H1 (cell line): ENCODE results near the gene TSHZ2. TPM values are rescaled to one million over a fixed set of nuclear protein-coding genes. Genes with fewer than 3 reads are reported as not detected.

Experiments
- CTCF ChIA-PET: fragments of 300-600 bp; sonication (Branson Sonifier 250); formaldehyde crosslinking; loops from one replicate; lab custom pipeline; 2021; ENCODE audit not compliant: partially characterized antibody; lab: Charles Lee
- POLR2A ChIA-PET: fragments of 300-600 bp; sonication (Branson Sonifier 250); formaldehyde crosslinking; loops from one replicate; lab custom pipeline; 2021; ENCODE audit warnings: inconsistent platforms; ENCODE audit not compliant: partially characterized antibody; lab: Charles Lee
- DNase-seq, 2 experiments: peaks; one replicate each; pipeline versions ENCODE4 v3.0.0 to v3.0.0-alpha.2; 2010 to 2022; ENCODE audit warnings: low spot score in 2 of 2, low read depth in 1 of 2, mixed read lengths in 1 of 2
- FAIRE-seq: peaks from 2 replicates; lab custom pipeline; 2011; peaks lifted over from hg19 to GRCh38; lab: Jason Lieb, UNC
- H2AFZ ChIP-seq: 2 replicates; pipeline ENCODE4 v1.8.1; 2012; ENCODE audit warnings: low read length, inconsistent platforms
- H2AK5ac ChIP-seq: 2 replicates; pipeline ENCODE4 v1.6.1; 2013; ENCODE audit warnings: low read depth, low read length
- H2BK120ac ChIP-seq: replicated peaks from 2 replicates; pipeline ENCODE3; 2013; ENCODE audit warnings: low read depth, low read length, inconsistent platforms
- H2BK12ac ChIP-seq: 2 replicates; pipeline ENCODE4 v1.6.1; 2013; ENCODE audit warnings: low read depth, low read length
- H2BK15ac ChIP-seq: 2 replicates; pipeline ENCODE4 v1.6.1; 2013; ENCODE audit warnings: low read length
- H2BK20ac ChIP-seq: 2 replicates; pipeline ENCODE4 v1.6.1; 2013; ENCODE audit warnings: low read length
- H2BK5ac ChIP-seq: 2 replicates; pipeline ENCODE4 v1.6.1; 2013; ENCODE audit warnings: low read depth, low read length
- H3K14ac ChIP-seq: 2 replicates; pipeline ENCODE4 v1.6.1; 2013; ENCODE audit warnings: inconsistent platforms; ENCODE audit not compliant: insufficient read length
- H3K18ac ChIP-seq: 2 replicates; pipeline ENCODE4 v1.6.1; 2013; ENCODE audit warnings: low read length; ENCODE audit errors: extremely low read depth
- H3K23ac ChIP-seq: 2 replicates; pipeline ENCODE4 v1.6.1; 2013; ENCODE audit warnings: inconsistent platforms; ENCODE audit not compliant: insufficient read length
- H3K23me2 ChIP-seq: 2 replicates; pipeline ENCODE4 v1.6.1; 2013; ENCODE audit warnings: low read depth, low read length
- H3K27ac ChIP-seq: 2 replicates; pipeline ENCODE4 v1.6.1; 2011; ENCODE audit warnings: low read depth, low read length, inconsistent platforms
- H3K27me3 ChIP-seq, 4 experiments: replicated peaks in 1 of 4; 1 replicate in 1 of 4; 2 replicates in 3 of 4; pipeline versions ENCODE4 v1.6.1 to v1.8.1; 2011 to 2013; ENCODE audit warnings: low read length in 3 of 4, mild to moderate bottlenecking in 3 of 4, inconsistent platforms in 2 of 4, mixed read lengths in 2 of 4, moderate library complexity in 1 of 4; ENCODE audit not compliant: control insufficient read depth in 3 of 4, insufficient read depth in 3 of 4; ENCODE audit errors: extremely low read depth in 1 of 4
- H3K36me3 ChIP-seq, 4 experiments: 2 replicates each; pipeline versions ENCODE4 v1.6.1 to v1.8.1; 2011 to 2013; ENCODE audit warnings: mild to moderate bottlenecking in 4 of 4, low read length in 3 of 4, moderate library complexity in 2 of 4, control low read depth in 1 of 4, inconsistent platforms in 1 of 4; ENCODE audit not compliant: insufficient read depth in 4 of 4, control insufficient read depth in 2 of 4
- H3K4ac ChIP-seq: replicated peaks from 2 replicates; pipeline ENCODE3; 2013; ENCODE audit warnings: low read length, low read depth, mixed read lengths, inconsistent platforms; ENCODE audit not compliant: insufficient read length
- H3K4me1 ChIP-seq, 4 experiments: replicated peaks in 1 of 4; 1 replicate in 1 of 4; 2 replicates in 3 of 4; pipeline versions ENCODE4 v1.6.1 to v1.8.1; 2011 to 2013; ENCODE audit warnings: low read length in 3 of 4, inconsistent platforms in 2 of 4, mixed read lengths in 1 of 4; ENCODE audit not compliant: insufficient read depth in 4 of 4, control insufficient read depth in 3 of 4
- H3K4me2 ChIP-seq, 2 experiments: 2 replicates each; pipeline versions ENCODE4 v1.6.1 to v1.8.1; 2011 to 2013; ENCODE audit warnings: low read depth in 2 of 2, low read length in 2 of 2, control low read depth in 1 of 2, inconsistent platforms in 1 of 2, mild to moderate bottlenecking in 1 of 2; ENCODE audit not compliant: insufficient read depth in 1 of 2
- H3K4me3 ChIP-seq, 4 experiments: fragments of 200-600, 300-600 bp in 1 of 4; sonication (generic), shearing (Covaris generic), sonication (Bioruptor Twin) in 1 of 4; 2 replicates each; pipeline versions ENCODE4 v1.5.1 to v1.8.1; 2011 to 2016; ENCODE audit warnings: low read length in 4 of 4, low read depth in 3 of 4, control low read depth in 2 of 4, inconsistent platforms in 2 of 4, mild to moderate bottlenecking in 2 of 4, mixed read lengths in 1 of 4, moderate library complexity in 1 of 4; ENCODE audit not compliant: insufficient read depth in 2 of 4; ENCODE audit errors: extremely low read depth in 1 of 4
- H3K56ac ChIP-seq: replicated peaks from 2 replicates; pipeline ENCODE3; 2013; ENCODE audit warnings: low read depth, mild to moderate bottlenecking, mixed read lengths, low read length, inconsistent platforms; ENCODE audit not compliant: insufficient read length
- H3K79me1 ChIP-seq: 2 replicates; pipeline ENCODE4 v1.6.1; 2013; ENCODE audit warnings: low read depth, low read length, control low read depth
- H3K79me2 ChIP-seq, 2 experiments: 2 replicates each; pipeline versions ENCODE4 v1.6.1 to v1.8.1; 2012 to 2013; ENCODE audit warnings: low read length in 2 of 2, mild to moderate bottlenecking in 2 of 2, inconsistent platforms in 1 of 2; ENCODE audit not compliant: insufficient read depth in 2 of 2, control insufficient read depth in 1 of 2
- H3K9ac ChIP-seq, 4 experiments: replicated peaks in 1 of 4; 1 replicate in 1 of 4; 2 replicates in 3 of 4; pipeline versions ENCODE4 v1.6.1 to v1.8.1; 2011 to 2013; ENCODE audit warnings: low read depth in 3 of 4, low read length in 3 of 4, control low read depth in 2 of 4, mild to moderate bottlenecking in 2 of 4, moderate library complexity in 2 of 4, inconsistent platforms in 1 of 4; ENCODE audit errors: extremely low read depth in 1 of 4
- H3K9me3 ChIP-seq, 2 experiments: 2 replicates each; pipeline versions ENCODE4 v1.6.1 to v1.8.1; 2012 to 2013; ENCODE audit warnings: mild to moderate bottlenecking in 2 of 2, moderate library complexity in 2 of 2, control low read depth in 1 of 2, inconsistent platforms in 1 of 2, low read depth in 1 of 2, low read length in 1 of 2, mixed read lengths in 1 of 2; ENCODE audit not compliant: insufficient read depth in 2 of 2
- H4K20me1 ChIP-seq, 2 experiments: replicated peaks in 1 of 2; 2 replicates each; pipeline versions ENCODE3 to v1.8.1; 2011 to 2013; ENCODE audit warnings: inconsistent platforms in 2 of 2, low read length in 2 of 2, mild to moderate bottlenecking in 1 of 2; ENCODE audit not compliant: insufficient read depth in 2 of 2, control insufficient read depth in 1 of 2
- H4K5ac ChIP-seq: 2 replicates; pipeline ENCODE4 v1.6.1; 2013; ENCODE audit warnings: low read length, low read depth, mixed read lengths, inconsistent platforms; ENCODE audit not compliant: insufficient read length
- H4K8ac ChIP-seq: 2 replicates; pipeline ENCODE4 v1.8.0; 2013; ENCODE audit warnings: mild to moderate bottlenecking, moderate library complexity, low read length, inconsistent platforms; ENCODE audit not compliant: insufficient read depth; ENCODE audit errors: extremely low read depth
- H4K91ac ChIP-seq: replicated peaks from 2 replicates; pipeline ENCODE3; 2013; ENCODE audit warnings: low read length, mixed read lengths, inconsistent platforms; ENCODE audit not compliant: insufficient read length
- WGBS, 2 experiments: shearing (Covaris generic) in 1 of 2; methylation state at CpG; one replicate each; pipeline versions ENCODE4 v1.1.6 to v1.1.7; 2013 to 2015; ENCODE audit warnings: low lambda C conversion rate in 2 of 2, mixed read lengths in 2 of 2, inconsistent platforms in 1 of 2, low coverage in 1 of 2, missing lambda C conversion rate in 1 of 2; ENCODE audit not compliant: insufficient replicate concordance in 2 of 2, insufficient coverage in 1 of 2, insufficient read length in 1 of 2; ENCODE audit errors: extremely low coverage in 1 of 2, missing lambda C conversion rate in 1 of 2; 5-methylcytosine and 5-hydroxymethylcytosine counted together
- polyA plus RNA-seq, 7 experiments: library from polyadenylated mRNA; depleted of rRNA in 3 of 7; stranded (reverse) in 5 of 7; unstranded in 2 of 7; fragments of >200 nt in 5 of 7; fragments of 200-250 nt in 2 of 7; gene quantifications; 1 replicate in 5 of 7; 2 replicates in 1 of 7; 4 replicates in 1 of 7; pipeline versions ENCODE4 v1.2.1 to v1.2.3, GENCODE V29; 2011 to 2013; ENCODE audit warnings: missing spikeins in 2 of 7, mixed read lengths in 2 of 7
- total RNA-seq: library from RNA; stranded (reverse); fragmentation: NEBNext Ultra II Directional; extraction: Animal tissue kit (Norgen Biotek cat#: 25700); gene quantifications from 2 replicates; pipeline ENCODE4 v1.2.1, GENCODE V29; 2021

The TSHZ2 gene
- total and polyA plus RNA-seq, 2 of the 8 experiments (the other 6 are each of a cell fraction or from before 2014, with no cell fraction given): 0.14 to 0.30 TPM

DNA sequence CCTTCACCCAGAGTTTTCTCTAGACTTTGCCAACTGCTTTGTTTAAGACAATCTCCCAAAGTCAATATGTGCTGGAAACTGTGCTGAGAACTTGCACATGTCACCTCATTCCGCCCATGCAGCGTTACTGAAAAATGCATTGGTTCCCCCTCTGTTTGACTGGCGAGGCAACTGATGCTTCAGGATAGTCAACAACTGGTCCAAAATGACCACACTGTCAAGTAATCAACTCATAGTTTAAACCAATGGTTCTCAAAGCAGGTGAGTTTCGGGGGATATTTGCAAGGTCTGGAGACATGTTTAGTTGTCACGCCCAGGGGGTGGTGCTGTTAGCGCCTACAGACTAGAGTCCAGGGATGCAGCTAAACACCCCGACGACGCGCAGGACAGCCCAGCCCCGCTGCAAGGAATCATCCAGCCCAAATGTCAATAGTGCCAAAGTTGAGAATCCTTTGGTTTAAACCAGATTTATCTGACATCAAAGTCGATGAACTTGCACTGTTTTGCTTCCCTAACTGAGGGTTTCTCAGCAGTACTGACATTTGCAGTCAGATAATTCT, 451.5 kb downstream of the TSHZ2 start:
- DNase-seq (no peak), FAIRE-seq (no peak)
- Histone ChIP-seq H3K27me3 (no peaks in the 10 kb centered on the region), H2BK12ac (no peak overlapping the region), H3K36me3 (no peaks in the 10 kb centered on the region), H3K23me2 (no peaks in the 10 kb centered on the region), H3K4me3 (no peak overlapping the region), H3K18ac (no peak overlapping the region), H2AK5ac (no peak overlapping the region), H2BK5ac (no peak overlapping the region), H3K56ac (no peak overlapping the region), H4K8ac (no peak overlapping the region), H2BK20ac (no peak overlapping the region), H4K91ac (no peak overlapping the region), H3K9me3 (no peaks in the 10 kb centered on the region), H3K9ac (no peak overlapping the region), H3K79me1 (no peaks in the 10 kb centered on the region), H4K20me1 (no peaks in the 10 kb centered on the region), H3K79me2 (no peaks in the 10 kb centered on the region), H3K14ac (no peak overlapping the region), H2BK15ac (no peak overlapping the region), H2BK120ac (no peak overlapping the region), H3K4ac (no peak overlapping the region), H2AFZ (no peak overlapping the region), H3K4me1 (peaks cover 0 to 3% (median 0%) of the 10 kb centered on the region in 4 experiments; a peak in 1 of 7 replicates), H3K23ac (no peak overlapping the region), H3K27ac (no peak overlapping the region), H4K5ac (no peak overlapping the region), H3K4me2 (no peak overlapping the region)
- ChIA-PET CTCF (interaction anchor here (1.4 kb wide), 1 partner anchor 11 kb away, joined by 7 read pairs; no protein-coding TSS in a partner anchor), POLR2A (no interaction called here)
- 89% methylated on average over 12 of the region's 12 CpGs; no CpG with 5 or more reads in 1 of the 2 experiments for WGBS, 2 experiments
